Activated T-cell treated with anti-CD3 and anti-CD28 coated beads, Interleukin-2, amount 50 U/mL, for 4 hours (primary cell): ENCODE results near the gene RNU5B-1. TPM values are rescaled to one million over a fixed set of nuclear protein-coding genes. Genes with fewer than 3 reads are reported as not detected.

ENCODE experiments used
- ATAC-seq, 2 donors: fragments of 200-7000 bp; cut with Tn5 transposase; one replicate each; pipeline ENCODE4 v1.10.0; 2021
- DNase-seq: peaks from one replicate; pipeline ENCODE4 v3.0.0-alpha.2; 2020
- H3K27me3 Mint-ChIP-seq: one replicate; pipeline ENCODE4 v1.8.0; 2021; ENCODE audit warnings: low read depth, mixed read lengths
- H3K36me3 Mint-ChIP-seq: one replicate; pipeline ENCODE4 v1.8.0; 2022; ENCODE audit warnings: mixed read lengths; ENCODE audit not compliant: insufficient read depth
- H3K4me1 Mint-ChIP-seq: one replicate; pipeline ENCODE4 v1.8.0; 2021; ENCODE audit warnings: low read depth, mixed read lengths
- H3K4me3 Mint-ChIP-seq: one replicate; pipeline ENCODE4 v1.8.0; 2021; ENCODE audit warnings: mild to moderate bottlenecking, moderate library complexity, mixed read lengths
- H3K9me3 Mint-ChIP-seq: one replicate; pipeline ENCODE4 v1.8.0; 2021; ENCODE audit warnings: mixed read lengths
- total RNA-seq, 3 donors: library from RNA; stranded (reverse); gene quantifications; one replicate each; pipeline ENCODE4 v1.2.1, GENCODE V29; 2021

Gene RNU5B-1
- total RNA-seq, 3 donors from 2014 or later, result 14.0 TPM; not detected in 2

- ATAC-seq, result no peak
- peaks cover 32% of the 10 kb centered on the region for H3K4me1 Mint-ChIP-seq
- no peaks in the 10 kb centered on the region for H3K9me3 Mint-ChIP-seq
- peaks cover 8% of the 10 kb centered on the region for H3K36me3 Mint-ChIP-seq
- H3K27me3 Mint-ChIP-seq, result no peaks in the 10 kb centered on the region
- DNase-seq, result no peak
- H3K4me3 Mint-ChIP-seq, result no peak overlapping the region
Measured at GRCh38 chr15:65277015-65277414, 27.5 kb upstream of the RNU5B-1 start.

GRCh38 chr15:65278480-65278879 is 26.0 kb upstream of the RNU5B-1 start:
- Mint-ChIP-seq H3K36me3 (peaks cover 11% of the 10 kb centered on the region), H3K4me1 (peaks cover 40% of the 10 kb centered on the region), H3K4me3 (no peak overlapping the region), H3K9me3 (no peaks in the 10 kb centered on the region), H3K27me3 (no peaks in the 10 kb centered on the region)
- DNase-seq (no peak), ATAC-seq (no peak)

GRCh38 chr15:65285291-65286068 is 19.0 kb upstream of the RNU5B-1 start:
- Mint-ChIP-seq H3K4me1 (peaks cover 31% of the 10 kb centered on the region), H3K27me3 (no peaks in the 10 kb centered on the region), H3K9me3 (no peaks in the 10 kb centered on the region), H3K36me3 (peaks cover 5% of the 10 kb centered on the region), H3K4me3 (peak overlapping the region; percentile 86)
- DNase-seq (no peak), ATAC-seq (no peak)

GRCh38 chr15:65286069-65286703 is 18.3 kb upstream of the RNU5B-1 start:
- H3K27me3 Mint-ChIP-seq, result no peaks in the 10 kb centered on the region
- H3K4me3 Mint-ChIP-seq, result peak overlapping the region; percentile 86
- ATAC-seq (peak; percentile 26 to 28), DNase-seq (no peak)
- peaks cover 31% of the 10 kb centered on the region for H3K4me1 Mint-ChIP-seq
- peaks cover 5% of the 10 kb centered on the region for H3K36me3 Mint-ChIP-seq
- H3K9me3 Mint-ChIP-seq, result no peaks in the 10 kb centered on the region

GRCh38 chr15:65286704-65287519 is 17.6 kb upstream of the RNU5B-1 start, which contains the start of gene PARP16:
PARP16 (minus strand) TSS chr15:65286883; CDS start chr15:65286426, 457 bp downstream.
- peaks cover 31% of the 10 kb centered on the region for H3K4me1 Mint-ChIP-seq

GRCh38 chr15:65287520-65287855 is 17.0 kb upstream of the RNU5B-1 start:
- no peak for ATAC-seq
- Mint-ChIP-seq H3K4me1 (peaks cover 29% of the 10 kb centered on the region), H3K36me3 (peaks cover 5% of the 10 kb centered on the region), H3K27me3 (no peaks in the 10 kb centered on the region), H3K9me3 (no peaks in the 10 kb centered on the region), H3K4me3 (peak overlapping the region; percentile 86)
- no peak for DNase-seq

More at GRCh38 chr15:65286704-65287519, 17.6 kb upstream of the RNU5B-1 start, which contains the start of gene PARP16:
- ATAC-seq (peak; percentile 97), DNase-seq (peak; percentile 88)
- H3K9me3 Mint-ChIP-seq, result no peaks in the 10 kb centered on the region
- peak within 1 kb of the TSS; percentile 86 for H3K4me3 Mint-ChIP-seq
- peaks cover 5% of the 10 kb centered on the region for H3K36me3 Mint-ChIP-seq
- no peaks in the 10 kb centered on the region for H3K27me3 Mint-ChIP-seq

- H3K4me1 Mint-ChIP-seq, result peaks cover 25% of the 10 kb centered on the region
- ATAC-seq (no peak), DNase-seq (no peak)
- no peak overlapping the region for H3K4me3 Mint-ChIP-seq
- no peaks in the 10 kb centered on the region for H3K36me3 Mint-ChIP-seq
- no peaks in the 10 kb centered on the region for H3K27me3 Mint-ChIP-seq
- H3K9me3 Mint-ChIP-seq, result no peaks in the 10 kb centered on the region
Measured at GRCh38 chr15:65289261-65289854, 15.1 kb upstream of the RNU5B-1 start.

GRCh38 chr15:65290228-65290627 is 14.2 kb upstream of the RNU5B-1 start:
- Mint-ChIP-seq H3K27me3 (no peaks in the 10 kb centered on the region), H3K4me3 (no peak overlapping the region), H3K9me3 (no peaks in the 10 kb centered on the region), H3K36me3 (no peaks in the 10 kb centered on the region), H3K4me1 (peaks cover 25% of the 10 kb centered on the region)
- no peak for DNase-seq
- ATAC-seq, result no peak

GRCh38 chr15:65292938-65293518 is 11.4 kb upstream of the RNU5B-1 start:
- no peak overlapping the region for H3K4me3 Mint-ChIP-seq
- H3K27me3 Mint-ChIP-seq, result no peaks in the 10 kb centered on the region
- H3K36me3 Mint-ChIP-seq, result no peaks in the 10 kb centered on the region
- DNase-seq (no peak), ATAC-seq (no peak)
- H3K9me3 Mint-ChIP-seq, result no peaks in the 10 kb centered on the region
- H3K4me1 Mint-ChIP-seq, result peaks cover 20% of the 10 kb centered on the region

GRCh38 chr15:65298731-65299130 is 5.7 kb upstream of the RNU5B-1 start:
- DNase-seq, result no peak
- Mint-ChIP-seq H3K9me3 (no peaks in the 10 kb centered on the region), H3K4me1 (peaks cover 37% of the 10 kb centered on the region), H3K36me3 (no peaks in the 10 kb centered on the region), H3K27me3 (no peaks in the 10 kb centered on the region), H3K4me3 (peak overlapping the region; percentile 89)
- ATAC-seq, result no peak

- no peak overlapping the region for H3K4me3 Mint-ChIP-seq
- ATAC-seq, result no peak
- H3K27me3 Mint-ChIP-seq, result no peaks in the 10 kb centered on the region
- H3K9me3 Mint-ChIP-seq, result no peaks in the 10 kb centered on the region
- H3K4me1 Mint-ChIP-seq, result peaks cover 45% of the 10 kb centered on the region
- no peak for DNase-seq
- H3K36me3 Mint-ChIP-seq, result no peaks in the 10 kb centered on the region
Measured at GRCh38 chr15:65300924-65301441, 3.5 kb upstream of the RNU5B-1 start.

GRCh38 chr15:65302061-65302460 is 2.4 kb upstream of the RNU5B-1 start:
- no peak for ATAC-seq
- peaks cover 43% of the 10 kb centered on the region for H3K4me1 Mint-ChIP-seq
- H3K27me3 Mint-ChIP-seq, result no peaks in the 10 kb centered on the region
- no peaks in the 10 kb centered on the region for H3K36me3 Mint-ChIP-seq
- no peaks in the 10 kb centered on the region for H3K9me3 Mint-ChIP-seq
- H3K4me3 Mint-ChIP-seq, result peak overlapping the region; percentile 24
- no peak for DNase-seq

- Mint-ChIP-seq H3K4me1 (peaks cover 30% of the 10 kb centered on the region), H3K27me3 (no peaks in the 10 kb centered on the region), H3K36me3 (no peaks in the 10 kb centered on the region), H3K4me3 (peak overlapping the region; percentile 92), H3K9me3 (no peaks in the 10 kb centered on the region)
- ATAC-seq (no peak), DNase-seq (no peak)
Measured at GRCh38 chr15:65303687-65304380, 643 bp upstream of the RNU5B-1 start.
